Left lung (tissue), 10 donors: Measurements from ENCODE around the gene ESRRB. TPM values are rescaled to one million over a fixed set of nuclear protein-coding genes. Genes with fewer than 3 reads are reported as not detected.
"Not testable (repeated sequence)": the region's sequence is repeated elsewhere in the genome, so short reads cannot be mapped to it uniquely, and the experiment has no call there.

ENCODE experiments used
- ATAC-seq: fragments of 200-7000 bp; cut with Tn5 transposase; one replicate; pipeline ENCODE4 v1.9.1; 2020; ENCODE audit warnings: moderate library complexity
- DNase-seq, 4 donors: peaks; one replicate each; pipeline ENCODE4 v3.0.0-alpha.2; 2013 to 2020
- H3K27ac ChIP-seq, 2 donors: fragments of 200-600 bp; sonication (generic) in 1 of 2; one replicate each; pipeline versions ENCODE4 v1.5.0 to v1.8.0; 2020 to 2021
- H3K27me3 ChIP-seq, 2 donors: fragments of 200-600 bp; sonication (generic) in 1 of 2; one replicate each; pipeline versions ENCODE4 v1.5.0 to v1.8.0; 2020 to 2021
- H3K36me3 ChIP-seq, 2 donors: fragments of 200-600 bp; sonication (generic) in 1 of 2; one replicate each; pipeline versions ENCODE4 v1.5.0 to v1.8.0; 2020 to 2021
- H3K4me1 ChIP-seq, 2 donors: fragments of 200-600 bp; one replicate each; pipeline ENCODE4 v1.8.0; 2021
- H3K4me3 ChIP-seq, 2 donors: fragments of 200-600 bp; sonication (generic) in 1 of 2; one replicate each; pipeline versions ENCODE4 v1.5.0 to v1.8.0; 2020 to 2021; ENCODE audit warnings: mild to moderate bottlenecking in 1 of 2
- H3K9me3 ChIP-seq, 2 donors: fragments of 200-600 bp; sonication (generic) in 1 of 2; one replicate each; pipeline versions ENCODE4 v1.5.0 to v1.8.0; 2020 to 2021
- CTCF ChIP-seq, 2 donors: fragments of 200-600 bp; sonication (generic) in 1 of 2; IDR thresholded peaks; one replicate each; pipeline versions ENCODE4 v1.5.0 to v1.8.0; 2021; ENCODE audit warnings: antibody characterized with exemption in 2 of 2
- intact Hi-C, 2 donors: fragments of 100-400 bp; cut with DNase I; formaldehyde crosslinking; loops; one replicate each; pipeline versions ENCODE4 v1.11.2 to v1.14.2; 2022
- polyA plus RNA-seq, 6 donors: library from polyadenylated mRNA; unstranded; fragments of 120-200 nt; gene quantifications; one replicate each; pipeline ENCODE4 v1.2.1, GENCODE V29; 2013; ENCODE audit not compliant: insufficient read length in 6 of 6
- total RNA-seq, 2 donors: library from RNA; stranded (reverse); fragmentation: NEBNext Ultra II Directional; extraction: Animal tissue kit (Norgen Biotek cat#: 25700); gene quantifications; one replicate each; pipeline ENCODE4 v1.2.1, GENCODE V29; 2021
- donor health status: DM: no; HTN: yes; CAD: no.
- donor health status: DM: no; HTN: no; CAD: no.

The ESRRB gene
- total and polyA plus RNA-seq, 8 donors: 0.15 to 0.67 (median 0.40) TPM

- ATAC-seq: no peak
- DNase-seq: no peak
- intact Hi-C loops: no loop called here
- no peak overlapping the region for H3K27ac ChIP-seq
- H3K9me3 ChIP-seq: no peaks in the 10 kb centered on the region
- no peak for TF ChIP-seq CTCF (IDR thresholded peaks at IDR 0.05)
- no peaks in the 10 kb centered on the region for H3K36me3 ChIP-seq
- no peaks in the 10 kb centered on the region for H3K4me1 ChIP-seq
- H3K27me3 ChIP-seq: no peaks in the 10 kb centered on the region
- H3K4me3 ChIP-seq: no peak overlapping the region
Measured at GRCh38 chr14:76531085-76531484, 155.1 kb downstream of the ESRRB start.

GRCh38 chr14:76531821-76532318 lies 155.9 kb downstream of the ESRRB start:
- Histone ChIP-seq H3K4me3 (no peak overlapping the region), H3K9me3 (no peaks in the 10 kb centered on the region), H3K4me1 (no peaks in the 10 kb centered on the region), H3K27ac (no peak overlapping the region), H3K27me3 (no peaks in the 10 kb centered on the region), H3K36me3 (no peaks in the 10 kb centered on the region)
- TF ChIP-seq CTCF (IDR thresholded peaks at IDR 0.05): no peak
- DNase-seq (no peak), ATAC-seq (no peak)
- intact Hi-C loops: no loop called here

- H3K9me3 ChIP-seq, intact Hi-C loops, ATAC-seq, DNase-seq, H3K4me1 ChIP-seq, H3K4me3 ChIP-seq, H3K36me3 ChIP-seq, H3K27ac ChIP-seq, H3K27me3 ChIP-seq: not testable (repeated sequence)
Measured at GRCh38 chr14:76536636-76537035, 160.7 kb downstream of the ESRRB start.

- TF ChIP-seq CTCF (IDR thresholded peaks at IDR 0.05): no peak
- Histone ChIP-seq H3K36me3 (no peaks in the 10 kb centered on the region), H3K27me3 (peaks cover 0 to 11% of the 10 kb centered on the region in 2 donors), H3K9me3 (no peaks in the 10 kb centered on the region), H3K4me1 (no peaks in the 10 kb centered on the region), H3K27ac (no peak overlapping the region), H3K4me3 (no peak overlapping the region)
- intact Hi-C loops: no loop called here
- DNase-seq: no peak
- ATAC-seq: no peak
Measured at GRCh38 chr14:76537906-76538647, 162.1 kb downstream of the ESRRB start.

- H3K4me3 ChIP-seq: no peak overlapping the region
- intact Hi-C loops: no loop called here
- H3K4me1 ChIP-seq: no peaks in the 10 kb centered on the region
- no peaks in the 10 kb centered on the region for H3K36me3 ChIP-seq
- no peak for TF ChIP-seq CTCF (IDR thresholded peaks at IDR 0.05)
- peaks cover 0 to 17% of the 10 kb centered on the region in 2 donors for H3K27me3 ChIP-seq
- no peaks in the 10 kb centered on the region for H3K9me3 ChIP-seq
- no peak overlapping the region for H3K27ac ChIP-seq
- ATAC-seq: no peak
- DNase-seq: no peak
Measured at GRCh38 chr14:76538648-76539008, 162.7 kb downstream of the ESRRB start.

GRCh38 chr14:76539130-76539529 lies 163.2 kb downstream of the ESRRB start:
- no peak for DNase-seq
- TF ChIP-seq CTCF (IDR thresholded peaks at IDR 0.05): no peak
- Histone ChIP-seq H3K27ac (no peak overlapping the region), H3K36me3 (no peaks in the 10 kb centered on the region), H3K4me1 (no peaks in the 10 kb centered on the region), H3K27me3 (peaks cover 0 to 21% of the 10 kb centered on the region in 2 donors), H3K4me3 (no peak overlapping the region), H3K9me3 (no peaks in the 10 kb centered on the region)
- intact Hi-C loops: no loop called here
- no peak for ATAC-seq
